SK-N-SH (cell line): ENCODE data around the gene SAE1. TPM values are rescaled to one million over a fixed set of nuclear protein-coding genes. Genes with fewer than 3 reads are reported as not detected.

Experiments
- CTCF ChIA-PET: fragments of 300-600, 350-600 bp; formaldehyde crosslinking; extraction: SDS; loops from one replicate; lab custom pipeline; 2021; lab: Yijun Ruan, JAX
- POLR2A ChIA-PET: fragments of 350-600 bp; sonication (Branson Sonifier 250); formaldehyde crosslinking; extraction: SDS; loops from one replicate; lab custom pipeline; 2020; ENCODE audit warnings: antibody characterized with exemption, inconsistent platforms; lab: Yijun Ruan, JAX
- DNase-seq: peaks from one replicate; pipeline ENCODE4 v3.0.0; 2012
- H2AFZ ChIP-seq: fragments of 200-600 bp; sonication (generic); 2 replicates; pipeline ENCODE4 v1.8.1; 2016; ENCODE audit warnings: antibody characterized with exemption, mild to moderate bottlenecking, low read depth
- H3F3A ChIP-seq: fragments of 200-600 bp; sonication (generic); replicated peaks from 2 replicates; pipeline ENCODE3; 2016; ENCODE audit warnings: antibody characterized with exemption, mild to moderate bottlenecking; ENCODE audit not compliant: insufficient read depth
- H3K27ac ChIP-seq, 2 experiments: fragments of 200-500 bp in 1 of 2; fragments of 200-600 bp in 1 of 2; sonication (Bioruptor generic) in 1 of 2; sonication (generic), shearing (Covaris generic) in 1 of 2; 2 replicates each; pipeline versions ENCODE4 v1.5.1 to v1.6.1; 2014 to 2016; ENCODE audit warnings: low read depth in 2 of 2, inconsistent platforms in 1 of 2, low read length in 1 of 2, mild to moderate bottlenecking in 1 of 2, mixed read lengths in 1 of 2
- H3K27me3 ChIP-seq: fragments of 200-600 bp; sonication (generic), shearing (Covaris generic); 2 replicates; pipeline ENCODE4 v1.6.1; 2016; ENCODE audit warnings: mixed run types; ENCODE audit not compliant: insufficient read depth
- H3K36me3 ChIP-seq, 2 experiments: fragments of 200-500 bp in 1 of 2; fragments of 200-600 bp in 1 of 2; sonication (Bioruptor generic) in 1 of 2; sonication (generic) in 1 of 2; replicated peaks in 1 of 2; 2 replicates each; pipeline versions ENCODE3 to v1.5.1; 2014 to 2016; ENCODE audit warnings: low read length in 1 of 2, mild to moderate bottlenecking in 1 of 2; ENCODE audit not compliant: insufficient read depth in 2 of 2, control insufficient read depth in 1 of 2
- H3K4me1 ChIP-seq, 2 experiments: fragments of 200-500 bp in 1 of 2; fragments of 200-600 bp in 1 of 2; sonication (Bioruptor generic) in 1 of 2; sonication (generic), shearing (Covaris generic) in 1 of 2; 2 replicates each; pipeline versions ENCODE4 v1.5.1 to v1.6.1; 2014 to 2016; ENCODE audit warnings: low read depth in 1 of 2, low read length in 1 of 2, mixed run types in 1 of 2; ENCODE audit not compliant: insufficient read depth in 2 of 2, control insufficient read depth in 1 of 2
- H3K4me2 ChIP-seq: fragments of 200-600 bp; sonication (generic), shearing (Covaris generic); 2 replicates; pipeline ENCODE4 v1.6.1; 2017; ENCODE audit warnings: mixed run types
- H3K4me3 ChIP-seq, 2 experiments: fragments of 200-500 bp in 1 of 2; fragments of 200-600 bp in 1 of 2; sonication (Bioruptor generic) in 1 of 2; sonication (generic), shearing (Covaris generic) in 1 of 2; 2 replicates each; pipeline versions ENCODE4 v1.5.1 to v1.8.1; 2014 to 2016; ENCODE audit warnings: low read depth in 2 of 2, inconsistent platforms in 1 of 2, low read length in 1 of 2, mild to moderate bottlenecking in 1 of 2, mixed read lengths in 1 of 2, moderate library complexity in 1 of 2
- H3K79me2 ChIP-seq: fragments of 200-600 bp; sonication (generic); 2 replicates; pipeline ENCODE4 v1.8.1; 2017; ENCODE audit warnings: mild to moderate bottlenecking; ENCODE audit not compliant: insufficient read depth
- H3K9ac ChIP-seq: fragments of 200-600 bp; sonication (generic); 2 replicates; pipeline ENCODE4 v1.6.1; 2017; ENCODE audit warnings: mixed run types
- H3K9me2 ChIP-seq: fragments of 200-600 bp; sonication (generic); 2 replicates; pipeline ENCODE4 v1.6.1; 2017; ENCODE audit warnings: mixed run types
- H3K9me3 ChIP-seq: fragments of 200-600 bp; sonication (generic); 2 replicates; pipeline ENCODE4 v1.6.1; 2017; ENCODE audit warnings: mixed run types, mild to moderate bottlenecking, moderate library complexity
- H4K20me1 ChIP-seq: fragments of 200-600 bp; sonication (generic); 2 replicates; pipeline ENCODE4 v1.6.1; 2017; ENCODE audit warnings: mild to moderate bottlenecking, mixed run types; ENCODE audit not compliant: insufficient read depth
- ELF1 ChIP-seq: IDR thresholded peaks from 2 replicates; pipeline ENCODE4 v1.4.0; 2012
- FOXM1 ChIP-seq: IDR thresholded peaks from 2 replicates; pipeline ENCODE4 v1.4.0; 2012; ENCODE audit warnings: low read depth, mild to moderate bottlenecking
- MAX ChIP-seq: IDR thresholded peaks from 2 replicates; pipeline ENCODE4 v1.4.0; 2012; ENCODE audit warnings: low read depth
- MXI1 ChIP-seq: IDR thresholded peaks from 2 replicates; pipeline ENCODE4 v1.6.1; 2012; ENCODE audit warnings: mild to moderate bottlenecking, low read depth, low read length, improper control_type of control experiment
- POLR2AphosphoS5 ChIP-seq: IDR thresholded peaks from 2 replicates; pipeline ENCODE4 v1.6.1; 2012; ENCODE audit warnings: low read depth, low read length
- RXRA ChIP-seq: IDR thresholded peaks from 2 replicates; pipeline ENCODE4 v1.4.0; 2012; ENCODE audit warnings: low read depth, mild to moderate bottlenecking, borderline replicate concordance
- SMC3 ChIP-seq: IDR thresholded peaks from 2 replicates; pipeline ENCODE4 v1.6.1; 2012; ENCODE audit warnings: low read depth, low read length, improper control_type of control experiment
- TEAD4 ChIP-seq: IDR thresholded peaks from 2 replicates; pipeline ENCODE4 v1.4.0; 2012; ENCODE audit warnings: mild to moderate bottlenecking, borderline replicate concordance; ENCODE audit not compliant: insufficient read depth
- WGBS: methylation state at CpG from one replicate; pipeline ENCODE4 v1.1.6; 2017; ENCODE audit warnings: low lambda C conversion rate; 5-methylcytosine and 5-hydroxymethylcytosine counted together
- polyA plus RNA-seq, 3 experiments: library from polyadenylated mRNA; depleted of rRNA; stranded (reverse); fragments of >200 nt; gene quantifications; 2 replicates each; pipeline ENCODE4 v1.2.3, GENCODE V29; 2012
- TF ChIP-seq, protein P1 (sequence below): fragments of 150-350 bp; IDR thresholded peaks from 2 replicates; pipeline ENCODE4 v1.6.1; 2016; ENCODE audit warnings: mild to moderate bottlenecking, low read depth, low read length

The SAE1 gene
- polyA plus RNA-seq, 1 of the 3 experiments (the other 2 are of a cell fraction), result 123 TPM

- CTCF ChIA-PET, result interaction anchor here (1.0 to 4.3 kb wide), 4 partner anchors 18 to 268 kb away, joined by 3 to 20 read pairs (median 3); no protein-coding TSS in a partner anchor
- Histone ChIP-seq H3K36me3 (peaks cover 22 to 26% of the 10 kb centered on the region in 2 experiments), H3K27me3 (no peaks in the 10 kb centered on the region), H3K9me2 (no peaks in the 10 kb centered on the region), H3K4me2 (peak overlapping the region; percentile 67), H3K9me3 (no peaks in the 10 kb centered on the region), H3F3A (peaks cover 42% of the 10 kb centered on the region)
- 78% methylated on average over 9 of the region's 9 CpGs for WGBS
- POLR2A ChIA-PET, result no interaction called here
- TF ChIP-seq, protein P1, sequence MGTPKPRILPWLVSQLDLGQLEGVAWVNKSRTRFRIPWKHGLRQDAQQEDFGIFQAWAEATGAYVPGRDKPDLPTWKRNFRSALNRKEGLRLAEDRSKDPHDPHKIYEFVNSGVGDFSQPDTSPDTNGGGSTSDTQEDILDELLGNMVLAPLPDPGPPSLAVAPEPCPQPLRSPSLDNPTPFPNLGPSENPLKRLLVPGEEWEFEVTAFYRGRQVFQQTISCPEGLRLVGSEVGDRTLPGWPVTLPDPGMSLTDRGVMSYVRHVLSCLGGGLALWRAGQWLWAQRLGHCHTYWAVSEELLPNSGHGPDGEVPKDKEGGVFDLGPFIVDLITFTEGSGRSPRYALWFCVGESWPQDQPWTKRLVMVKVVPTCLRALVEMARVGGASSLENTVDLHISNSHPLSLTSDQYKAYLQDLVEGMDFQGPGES, result no peak
- TF ChIP-seq MXI1 (no peak), POLR2AphosphoS5 (no peak), SMC3 (no peak), ELF1 (no peak), RXRA (no peak), MAX (no peak), TEAD4 (no peak)
- TF ChIP-seq, all 33 proteins: peak for 0
- H3K4me1 ChIP-seq, result peaks cover 42 to 52% of the 10 kb centered on the region in 2 experiments
- no peak overlapping the region for H2AFZ ChIP-seq
- H3K27ac ChIP-seq, result peak overlapping the region; percentile 99 to 100
- H3K4me3 ChIP-seq, result no peak overlapping the region; a peak in 1 of 4 replicates
- peaks cover 92% of the 10 kb centered on the region for H3K79me2 ChIP-seq
- no peak for DNase-seq
- H3K9ac ChIP-seq, result no peak overlapping the region; the same call in 1 of the 2 replicates
- 0 out of 2 replicates have a peak, but pooled peaks cover 1% of the 10 kb centered on the region for H4K20me1 ChIP-seq
Observed at GRCh38 chr19:47107953-47108746, 22.5 kb upstream of the SAE1 start.

GRCh38 chr19:47109177-47109540 is 21.5 kb upstream of the SAE1 start:
- peaks cover 82% of the 10 kb centered on the region for H3K79me2 ChIP-seq
- H3K4me3 ChIP-seq, result peak overlapping the region; percentile 6 to 92; a peak in 1 of 4 replicates

More at GRCh38 chr19:47109177-47109540, 21.5 kb upstream of the SAE1 start:
- POLR2A ChIA-PET, result no interaction called here
- H3K9ac ChIP-seq, result peak overlapping the region; percentile 100; the same call in 1 of the 2 replicates
- no peaks in the 10 kb centered on the region for H3K9me2 ChIP-seq
- no peaks in the 10 kb centered on the region for H3K27me3 ChIP-seq
- WGBS, result 40% methylated on average over 2 of the region's 2 CpGs
- H3F3A ChIP-seq, result peaks cover 40% of the 10 kb centered on the region
- peaks cover 42 to 54% of the 10 kb centered on the region in 2 experiments for H3K4me1 ChIP-seq
- H3K27ac ChIP-seq, result peak overlapping the region; percentile 99 to 100
- H3K36me3 ChIP-seq, result peaks cover 22 to 24% of the 10 kb centered on the region in 2 experiments
- TF ChIP-seq MAX (0 out of 2 replicates have a peak, but pooled peaks have one; percentile 3), FOXM1 (no peak)
- CTCF ChIA-PET, result interaction anchor here (0.7 to 4.3 kb wide), 4 partner anchors 17 to 138 kb away, joined by 3 to 20 read pairs (median 3); no protein-coding TSS in a partner anchor
- no peak for DNase-seq
- H3K4me2 ChIP-seq, result peak overlapping the region; percentile 99
- H2AFZ ChIP-seq, result no peak overlapping the region
- no peaks in the 10 kb centered on the region for H4K20me1 ChIP-seq
- no peaks in the 10 kb centered on the region for H3K9me3 ChIP-seq
